ENCODE results near the gene MEGF11. TPM values are rescaled to one million over a fixed set of nuclear protein-coding genes. Genes with fewer than 3 reads are reported as not detected.
A peak's percentile ranks its signal among the peaks of the same experiment; 100 is the strongest.

MEGF11 gene
- total RNA-seq, 1 experiment from 2014 or later: 0.09 TPM

DNA sequence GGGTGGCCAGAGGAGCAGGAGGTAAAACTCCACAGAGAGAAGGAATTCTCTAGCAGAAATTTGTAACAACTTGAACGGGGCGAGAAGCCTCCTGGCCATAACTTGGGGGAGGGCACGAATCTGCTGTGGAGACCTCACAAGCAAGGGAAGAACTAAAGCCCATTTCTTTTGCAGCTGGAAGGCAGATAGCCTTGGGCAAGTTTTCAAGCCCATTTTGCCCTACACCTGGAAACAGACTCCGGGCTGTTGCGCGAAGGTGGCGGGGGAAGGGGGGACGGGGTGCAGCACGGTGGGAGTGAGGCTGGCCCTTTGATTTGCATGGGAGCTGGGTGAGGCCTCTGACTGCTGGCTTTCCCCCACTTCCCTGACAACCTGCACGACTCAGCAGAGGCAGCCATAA lies 168.8 kb downstream of the MEGF11 start:
- BruUV-seq (replicated peaks): no TSS peak
- no peaks in the 10 kb centered on the region for H3K9me3 Mint-ChIP-seq (ENCODE audit: low read depth, unreplicated experiment)
- no peaks in the 10 kb centered on the region for H3K36me3 Mint-ChIP-seq (ENCODE audit: insufficient read depth, unreplicated experiment)
- peaks cover 65% of the 10 kb centered on the region for H3K27me3 Mint-ChIP-seq (ENCODE audit: unreplicated experiment)
- DNase-seq: no peak
- no peak overlapping the region for H3K27ac Mint-ChIP-seq (ENCODE audit: unreplicated experiment)
- TF ChIP-seq, protein P1, sequence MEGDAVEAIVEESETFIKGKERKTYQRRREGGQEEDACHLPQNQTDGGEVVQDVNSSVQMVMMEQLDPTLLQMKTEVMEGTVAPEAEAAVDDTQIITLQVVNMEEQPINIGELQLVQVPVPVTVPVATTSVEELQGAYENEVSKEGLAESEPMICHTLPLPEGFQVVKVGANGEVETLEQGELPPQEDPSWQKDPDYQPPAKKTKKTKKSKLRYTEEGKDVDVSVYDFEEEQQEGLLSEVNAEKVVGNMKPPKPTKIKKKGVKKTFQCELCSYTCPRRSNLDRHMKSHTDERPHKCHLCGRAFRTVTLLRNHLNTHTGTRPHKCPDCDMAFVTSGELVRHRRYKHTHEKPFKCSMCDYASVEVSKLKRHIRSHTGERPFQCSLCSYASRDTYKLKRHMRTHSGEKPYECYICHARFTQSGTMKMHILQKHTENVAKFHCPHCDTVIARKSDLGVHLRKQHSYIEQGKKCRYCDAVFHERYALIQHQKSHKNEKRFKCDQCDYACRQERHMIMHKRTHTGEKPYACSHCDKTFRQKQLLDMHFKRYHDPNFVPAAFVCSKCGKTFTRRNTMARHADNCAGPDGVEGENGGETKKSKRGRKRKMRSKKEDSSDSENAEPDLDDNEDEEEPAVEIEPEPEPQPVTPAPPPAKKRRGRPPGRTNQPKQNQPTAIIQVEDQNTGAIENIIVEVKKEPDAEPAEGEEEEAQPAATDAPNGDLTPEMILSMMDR (IDR thresholded peaks at IDR 0.05; ENCODE audit: unreplicated experiment): no peak
- peaks cover 9% of the 10 kb centered on the region for H3K4me1 Mint-ChIP-seq (ENCODE audit: low read depth, unreplicated experiment)
- CTCF ChIA-PET: interaction anchor here (0.6 to 1.0 kb wide), 2 partner anchors 102 to 169 kb away, joined by 3 to 9 read pairs; no protein-coding TSS in a partner anchor
- intact Hi-C loops (cut with micrococcal nuclease; ENCODE audit: unreplicated experiment): no loop called here
- H3K4me3 Mint-ChIP-seq (ENCODE audit: low read depth, unreplicated experiment): no peak overlapping the region

DNA sequence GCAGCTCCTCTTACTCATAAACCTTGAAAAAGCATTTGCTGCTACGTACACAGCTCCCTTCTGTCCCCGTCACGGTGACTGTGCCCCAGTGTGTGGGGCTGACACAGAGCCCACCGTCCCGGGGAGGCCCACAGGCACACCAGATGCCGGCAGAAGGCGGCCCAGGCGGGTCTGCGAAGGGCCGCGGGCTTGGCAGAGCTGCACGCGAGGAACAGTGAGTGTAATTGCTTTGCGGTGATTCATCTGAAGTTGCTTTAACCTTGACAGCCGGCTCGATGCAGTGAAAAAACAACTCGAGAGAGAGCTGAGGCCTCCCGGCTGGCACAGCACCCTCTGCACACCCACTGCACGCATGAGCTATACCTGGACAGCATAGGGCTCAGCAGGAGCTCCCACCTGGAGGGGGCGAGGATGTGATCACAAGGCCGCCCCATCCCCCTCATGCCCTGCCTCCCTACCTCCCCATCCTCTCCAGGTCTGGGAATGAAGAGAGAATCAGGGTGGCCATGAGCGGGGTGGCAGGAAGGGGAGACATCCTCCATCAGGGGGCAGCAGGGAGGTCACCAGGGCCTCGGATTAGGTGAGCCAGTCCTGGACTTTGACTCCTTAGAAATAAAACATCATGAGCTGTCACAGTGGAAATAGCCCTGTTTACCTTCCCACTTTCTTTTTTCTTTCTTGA lies 172.7 kb downstream of the MEGF11 start:
- Mint-ChIP-seq H3K27me3 (ENCODE audit: unreplicated experiment) (peaks cover 70% of the 10 kb centered on the region), H3K27ac (ENCODE audit: unreplicated experiment) (no peak overlapping the region), H3K9me3 (ENCODE audit: low read depth, unreplicated experiment) (no peaks in the 10 kb centered on the region), H3K4me3 (ENCODE audit: low read depth, unreplicated experiment) (no peak overlapping the region), H3K36me3 (ENCODE audit: insufficient read depth, unreplicated experiment) (no peaks in the 10 kb centered on the region), H3K4me1 (ENCODE audit: low read depth, unreplicated experiment) (peaks cover 9% of the 10 kb centered on the region)
- BruUV-seq (replicated peaks): no TSS peak
- CTCF ChIA-PET: interaction anchor here (0.9 to 1.9 kb wide), 4 partner anchors 13 to 99 kb away, joined by 3 to 7 read pairs (median 4); no protein-coding TSS in a partner anchor
- TF ChIP-seq, protein P1 (IDR thresholded peaks at IDR 0.05; ENCODE audit: unreplicated experiment): peak; percentile 22
- peak; percentile 60 for DNase-seq
- intact Hi-C loops (cut with micrococcal nuclease; ENCODE audit: unreplicated experiment): no loop called here

DNA sequence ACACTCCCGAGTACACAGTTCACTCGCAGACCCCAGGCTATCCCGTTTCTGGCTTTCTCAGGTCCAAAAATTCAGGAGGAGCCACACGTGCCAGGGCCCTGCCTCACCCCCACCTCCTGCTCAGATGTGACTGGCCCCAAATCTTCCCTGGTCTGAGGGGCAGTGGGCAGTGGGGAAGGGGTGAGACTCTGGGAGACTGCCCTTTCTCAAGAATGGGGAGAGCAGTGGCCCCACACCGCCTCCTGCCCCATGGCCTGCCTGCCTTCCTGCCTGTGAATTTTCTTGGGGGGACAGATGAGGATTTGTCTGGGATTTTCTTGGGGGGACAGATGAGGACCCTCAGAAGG lies 174.6 kb downstream of the MEGF11 start:
- CTCF ChIA-PET: no interaction called here

DNA sequence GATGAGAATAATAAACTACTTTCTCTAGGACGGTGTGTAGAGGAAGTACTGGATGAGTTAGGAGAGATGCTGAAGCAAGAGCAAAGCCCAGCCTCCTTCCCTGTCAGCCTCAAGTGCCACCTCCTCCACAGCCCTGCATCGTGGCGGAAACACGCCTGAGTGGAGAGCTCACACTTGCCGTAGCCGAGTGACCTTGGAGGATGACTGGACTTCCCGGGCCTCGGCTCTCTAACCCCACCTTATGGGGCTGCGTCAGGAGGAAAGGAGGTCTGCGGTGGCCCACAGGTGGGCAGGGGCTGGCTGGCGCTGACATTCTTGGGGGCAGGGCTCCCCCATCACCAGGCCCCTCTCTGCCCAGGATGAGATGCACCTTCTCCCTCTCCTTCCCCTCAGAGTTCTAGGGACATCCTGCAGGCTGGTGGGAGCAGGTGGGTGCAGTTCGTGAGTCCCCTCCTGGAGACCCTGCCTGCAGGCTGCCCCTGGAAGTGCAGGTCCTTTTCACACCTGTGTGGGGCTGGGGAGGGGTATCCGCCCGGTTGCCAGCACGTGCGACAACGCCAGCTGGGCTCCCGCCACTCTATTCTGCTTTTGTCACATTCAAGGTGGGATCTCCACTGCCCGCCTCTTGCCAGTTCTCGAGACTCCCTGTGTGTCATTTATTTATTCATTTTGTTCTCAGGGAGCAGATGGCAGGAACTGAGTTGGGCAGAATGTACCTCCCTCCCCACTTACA lies 175.2 kb downstream of the MEGF11 start:
- TF ChIP-seq, protein P1 (IDR thresholded peaks at IDR 0.05; ENCODE audit: unreplicated experiment): no peak
- intact Hi-C loops (cut with micrococcal nuclease; ENCODE audit: unreplicated experiment): no loop called here
- H3K27me3 Mint-ChIP-seq (ENCODE audit: unreplicated experiment): peaks cover 57% of the 10 kb centered on the region
- no peak overlapping the region for H3K27ac Mint-ChIP-seq (ENCODE audit: unreplicated experiment)
- H3K4me1 Mint-ChIP-seq (ENCODE audit: low read depth, unreplicated experiment): peaks cover 9% of the 10 kb centered on the region
- CTCF ChIA-PET: no interaction called here
- no TSS peak for BruUV-seq (replicated peaks)
- H3K36me3 Mint-ChIP-seq (ENCODE audit: insufficient read depth, unreplicated experiment): no peaks in the 10 kb centered on the region
- no peaks in the 10 kb centered on the region for H3K9me3 Mint-ChIP-seq (ENCODE audit: low read depth, unreplicated experiment)
- no peak overlapping the region for H3K4me3 Mint-ChIP-seq (ENCODE audit: low read depth, unreplicated experiment)
- no peak for DNase-seq

More for the DNA sequence above, 174.6 kb downstream of the MEGF11 start:
- no peak for DNase-seq
- Mint-ChIP-seq H3K9me3 (ENCODE audit: low read depth, unreplicated experiment) (no peaks in the 10 kb centered on the region), H3K4me3 (ENCODE audit: low read depth, unreplicated experiment) (no peak overlapping the region), H3K27ac (ENCODE audit: unreplicated experiment) (no peak overlapping the region), H3K4me1 (ENCODE audit: low read depth, unreplicated experiment) (peaks cover 9% of the 10 kb centered on the region), H3K36me3 (ENCODE audit: insufficient read depth, unreplicated experiment) (no peaks in the 10 kb centered on the region), H3K27me3 (ENCODE audit: unreplicated experiment) (peaks cover 60% of the 10 kb centered on the region)
- TF ChIP-seq, protein P1 (IDR thresholded peaks at IDR 0.05; ENCODE audit: unreplicated experiment): no peak
- intact Hi-C loops (cut with micrococcal nuclease; ENCODE audit: unreplicated experiment): no loop called here
- BruUV-seq (replicated peaks): no TSS peak
